HG02973 (cell line): ENCODE data around the gene EPHB1.
"Not testable (repeated sequence)": the region's sequence is repeated elsewhere in the genome, so short reads cannot be mapped to it uniquely, and the experiment has no call there.

Experiments used
- ATAC-seq: cut with Tn5 transposase; IDR thresholded peaks from one replicate; pipeline ENCODE4 v1.9.1; 2021; ENCODE audit warnings: moderate library complexity; ENCODE audit not compliant: unreplicated experiment

Gene EPHB1

GRCh38 chr3:134776518-134776917 is 18.5 kb upstream of the EPHB1 start:
- no peak for ATAC-seq

DNA sequence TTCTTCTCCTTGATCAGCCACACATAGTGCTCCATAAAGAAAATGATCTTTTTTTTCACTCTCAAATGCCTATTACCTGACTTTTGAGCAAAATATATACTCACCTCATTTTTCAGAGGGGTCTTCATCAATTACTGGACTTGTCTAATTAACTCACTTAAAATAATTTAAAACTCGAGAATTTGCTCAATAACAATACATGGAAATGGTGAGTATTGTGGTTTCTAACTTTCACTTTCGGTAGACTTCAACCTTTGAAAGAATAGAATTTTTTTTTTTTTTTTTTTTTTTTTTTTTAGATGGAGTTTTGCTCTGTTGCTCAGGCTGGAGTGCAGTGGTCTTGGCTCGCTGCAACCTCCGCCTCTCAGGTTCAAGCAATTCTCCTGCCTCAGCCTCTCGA is 17.7 kb upstream of the EPHB1 start:
- no peak for ATAC-seq

GRCh38 chr3:134788283-134788682 is 6.8 kb upstream of the EPHB1 start:
- not testable (repeated sequence) for ATAC-seq

DNA sequence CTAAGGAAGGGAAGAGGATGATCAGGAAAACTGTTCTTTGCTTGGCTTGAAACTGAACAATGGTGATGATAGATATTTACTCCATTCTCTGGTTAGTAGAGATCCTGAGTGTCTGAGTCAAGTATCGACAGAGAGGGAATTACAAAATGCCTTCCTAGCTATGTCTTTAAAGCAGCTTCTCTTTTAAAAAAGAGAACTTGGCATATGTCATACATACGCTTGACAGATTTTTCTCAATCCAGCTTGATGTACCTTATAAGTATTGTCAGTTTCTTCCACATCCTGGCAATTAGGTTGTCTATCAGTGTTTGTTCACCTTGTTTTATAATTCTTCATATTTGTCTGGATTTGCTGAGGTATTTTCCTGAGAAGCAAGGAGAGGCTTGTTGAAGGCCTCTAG is 5.0 kb upstream of the EPHB1 start:
- no peak for ATAC-seq

- ATAC-seq = no peak
These were observed 3.1 kb upstream of the EPHB1 start for GRCh38 chr3:134791992-134792391.

- no peak for ATAC-seq
These were observed 2.4 kb upstream of the EPHB1 start for GRCh38 chr3:134792700-134793099.

DNA sequence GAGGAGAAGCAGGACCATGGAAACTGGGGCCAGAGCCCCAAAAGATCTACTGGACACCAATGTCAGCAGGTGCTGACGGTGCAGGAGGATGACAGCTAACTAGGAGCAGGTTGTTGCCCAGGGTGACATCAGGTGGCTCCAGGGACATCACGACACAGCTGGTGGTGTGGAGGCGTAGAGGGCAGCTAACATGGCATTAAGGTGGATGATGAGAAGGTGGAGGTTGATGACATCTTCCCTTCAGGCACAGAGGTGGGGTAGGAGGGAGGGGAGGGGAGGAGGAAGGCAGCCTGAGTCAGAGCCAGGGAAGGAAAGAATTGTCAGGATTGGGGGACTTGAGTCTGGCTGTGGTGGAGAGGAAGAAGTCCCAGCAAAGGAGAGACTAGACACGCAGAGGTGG is 1.5 kb upstream of the EPHB1 start:
- ATAC-seq = no peak

GRCh38 chr3:134794323-134794722 is 737 bp upstream of the EPHB1 start:
- no peak for ATAC-seq

DNA sequence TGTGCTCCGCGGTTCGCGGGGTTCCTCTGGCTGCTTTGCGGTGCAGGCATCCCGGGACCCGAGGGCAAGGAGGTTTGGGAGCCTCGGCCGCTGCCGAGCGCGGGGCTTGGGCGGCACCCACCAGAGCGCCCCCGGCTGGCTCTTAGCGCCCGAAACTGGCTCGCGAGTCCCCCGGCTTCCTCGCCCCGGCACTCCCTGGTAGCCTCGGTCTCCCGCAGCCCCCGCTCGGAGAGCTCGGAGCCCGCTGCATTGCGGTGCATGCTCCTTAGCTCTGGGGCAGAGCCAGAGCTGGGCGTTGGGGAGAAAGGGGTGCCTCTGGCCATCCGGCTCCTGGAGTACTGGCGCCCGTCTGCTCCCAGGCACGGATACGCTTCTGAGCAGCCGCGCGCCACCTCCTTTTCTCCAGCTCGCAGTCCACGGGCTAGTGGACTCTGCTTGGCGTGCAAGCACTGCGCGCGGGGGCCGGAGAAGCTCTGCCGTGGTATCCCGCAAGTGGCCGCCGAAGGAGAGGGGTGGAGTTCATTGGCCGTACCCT is 753 bp downstream of the EPHB1 start:
- peak; percentile 0 for ATAC-seq

GRCh38 chr3:134796281-134797056 is 1.4 kb downstream of the EPHB1 start:
- ATAC-seq = no peak

DNA sequence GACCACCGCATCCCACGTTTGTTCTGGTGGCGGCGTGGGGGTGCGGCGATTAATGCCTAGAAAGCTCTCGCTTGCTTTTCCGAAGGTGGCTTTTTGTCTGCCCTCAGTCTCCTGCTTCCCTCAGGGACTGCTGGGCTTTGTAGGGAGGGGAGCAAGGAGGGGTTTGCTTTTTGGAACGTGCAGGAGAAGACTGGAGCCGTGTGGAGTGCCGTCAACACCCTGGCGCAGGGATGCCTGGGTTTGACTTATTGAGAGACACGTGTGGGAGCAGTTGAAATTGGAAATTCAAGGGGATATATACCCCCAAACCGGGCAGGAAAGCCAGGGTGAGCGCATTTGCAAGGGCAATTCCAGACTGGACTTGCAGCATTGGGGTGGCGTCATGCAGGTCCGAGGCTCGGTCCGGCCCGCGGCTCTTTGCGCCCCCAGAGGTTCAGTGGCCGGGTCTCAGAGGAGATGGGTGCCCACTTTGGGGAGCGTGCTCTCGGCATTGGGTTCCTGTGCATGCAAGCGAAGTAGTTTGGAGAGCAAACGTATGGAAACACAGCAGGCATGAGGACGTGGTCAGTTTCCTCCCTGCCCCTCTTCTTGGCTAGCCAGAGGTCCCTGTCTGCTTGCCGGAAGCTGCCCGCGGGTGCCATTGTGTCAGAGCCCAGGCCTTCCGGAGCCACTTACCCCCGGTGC is 2.1 kb downstream of the EPHB1 start:
- no peak for ATAC-seq

- no peak for ATAC-seq
These were observed 2.8 kb downstream of the EPHB1 start for GRCh38 chr3:134797741-134798451.

DNA sequence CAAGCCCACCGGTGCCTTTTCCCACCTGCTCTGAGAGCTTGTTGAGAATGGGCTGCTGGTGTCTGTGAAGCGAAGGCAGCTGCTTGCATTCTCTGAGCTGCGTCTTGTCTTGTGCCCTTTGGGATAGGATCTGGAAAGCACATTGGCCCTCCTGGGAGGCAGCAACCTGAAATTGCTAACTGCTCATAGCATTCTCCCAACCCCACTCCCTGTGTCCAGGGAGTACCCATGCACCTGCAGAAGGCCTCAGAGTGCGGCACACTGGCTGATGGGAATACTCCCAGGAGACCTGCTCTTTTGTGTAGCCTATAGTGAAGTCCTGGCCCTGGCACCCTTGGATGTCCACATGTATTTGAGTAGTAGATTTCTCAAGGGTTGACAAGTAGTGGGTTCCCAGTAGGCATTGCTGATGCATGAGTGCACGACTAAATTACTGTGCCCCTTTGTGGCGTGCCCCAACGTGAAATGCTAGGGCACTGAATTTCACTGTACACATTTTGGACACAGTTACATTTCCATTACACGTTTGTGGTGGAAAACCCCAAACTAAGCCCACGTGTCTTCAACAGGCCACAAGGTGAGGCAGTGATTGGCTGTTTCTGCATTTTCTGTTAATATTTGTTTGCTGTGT is 3.7 kb downstream of the EPHB1 start:
- ATAC-seq = no peak

- no peak for ATAC-seq
These were observed 4.3 kb downstream of the EPHB1 start for GRCh38 chr3:134799393-134799792.

DNA sequence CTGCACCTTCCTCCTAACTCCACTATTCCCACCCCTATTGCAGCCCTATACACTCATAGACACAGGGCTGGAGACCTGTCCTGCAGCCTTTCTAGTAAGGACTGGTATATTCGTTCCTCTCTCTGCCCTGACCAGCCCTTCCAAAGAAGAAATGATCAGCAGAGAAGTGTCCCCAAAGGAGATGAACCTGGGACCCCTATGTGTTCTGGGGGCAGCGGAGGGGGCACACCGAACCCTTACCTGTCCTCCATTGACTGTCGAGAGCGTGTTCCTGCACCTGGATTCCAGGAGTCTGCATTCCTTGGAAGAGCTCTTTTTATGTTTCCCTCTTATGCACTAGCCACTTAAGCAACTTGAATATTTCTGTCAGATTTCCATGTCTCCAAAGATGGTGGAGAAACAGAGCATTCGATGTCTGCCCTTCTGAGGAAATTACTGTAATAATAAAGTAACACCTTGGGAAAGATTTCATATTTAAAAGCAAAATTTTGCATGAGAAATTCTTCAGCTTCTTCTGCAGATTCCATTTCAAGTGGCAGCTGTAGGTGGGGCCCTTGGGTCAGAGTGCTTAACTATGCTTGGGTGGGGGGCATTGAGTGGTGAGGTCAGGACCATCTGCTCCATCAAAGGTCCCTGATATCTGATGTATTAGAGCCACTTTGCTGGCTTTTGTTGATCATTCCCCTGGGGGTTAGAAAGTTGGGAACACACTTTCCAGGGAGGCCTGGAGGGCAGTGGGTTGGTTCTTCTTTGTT is 6.3 kb downstream of the EPHB1 start:
- no peak for ATAC-seq

- no peak for ATAC-seq
These were observed 7.5 kb downstream of the EPHB1 start for GRCh38 chr3:134802428-134803050.

DNA sequence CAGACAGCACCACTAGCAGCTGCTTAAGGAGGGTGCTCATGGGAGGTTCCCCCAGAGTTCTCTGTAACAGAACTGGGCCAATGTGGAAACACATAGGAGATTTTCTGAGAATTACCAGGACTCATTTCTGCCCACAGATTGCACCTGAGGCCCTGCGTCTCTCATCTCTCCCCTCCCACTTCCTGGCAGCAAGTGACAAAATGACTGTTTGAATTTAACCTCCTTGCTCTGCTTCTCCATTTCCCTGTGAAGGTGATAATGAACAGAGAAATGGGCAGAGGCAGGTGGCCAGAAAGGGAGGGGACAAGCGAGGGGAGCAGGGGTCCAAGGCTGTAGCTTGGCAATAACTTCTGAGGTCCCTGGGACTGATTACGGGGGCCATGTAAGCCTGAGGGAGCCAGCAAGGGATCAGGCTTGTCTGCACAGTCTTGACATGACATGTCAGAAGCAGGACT is 8.0 kb downstream of the EPHB1 start:
- ATAC-seq = peak; percentile 71

- ATAC-seq = no peak
These were observed 8.6 kb downstream of the EPHB1 start for GRCh38 chr3:134803652-134804051.

- ATAC-seq = no peak
These were observed 9.7 kb downstream of the EPHB1 start for GRCh38 chr3:134804508-134805480.
